A673 (cell line): ENCODE data around the gene IDUA. TPM values are rescaled to one million over a fixed set of nuclear protein-coding genes. Genes with fewer than 3 reads are reported as not detected.

Experiments used
- BruUV-seq: library from RNA; stranded (reverse); fragments of 400-500 nt; replicated peaks from 2 replicates; lab custom pipeline; 2021; lab: Mats Ljungman, UMichigan
- CTCF ChIA-PET: fragments of 300-600 bp; sonication (Branson Sonifier 250); formaldehyde crosslinking; loops from one replicate; lab custom pipeline; 2022; ENCODE audit warnings: antibody characterized with exemption; lab: Charles Lee
- POLR2A ChIA-PET: fragments of 300-600 bp; sonication (Branson Sonifier 250); formaldehyde crosslinking; loops from one replicate; lab custom pipeline; 2022; ENCODE audit warnings: antibody characterized with exemption; ENCODE audit not compliant: low non-redundant PET; lab: Charles Lee
- DNase-seq: peaks from one replicate; pipeline ENCODE4 v3.0.0-alpha.2; 2015; ENCODE audit warnings: low spot score
- H3K27ac ChIP-seq: fragments of 200-600 bp; sonication (generic); 2 replicates; pipeline ENCODE4 v1.5.1; 2016; ENCODE audit warnings: mixed run types, low read depth, mild to moderate bottlenecking, mixed read lengths, antibody characterized with exemption, low read length; ENCODE audit not compliant: poor library complexity, severe bottlenecking
- H3K27me3 ChIP-seq: fragments of 200-600 bp; sonication (generic); replicated peaks from 2 replicates; pipeline ENCODE4 v1.6.1; 2017; ENCODE audit warnings: mixed run types, low read depth, mild to moderate bottlenecking, mixed read lengths, antibody characterized with exemption, low read length; ENCODE audit not compliant: insufficient read depth, poor library complexity
- H3K36me3 ChIP-seq: fragments of 200-600 bp; sonication (generic); 2 replicates; pipeline ENCODE4 v1.6.1; 2016; ENCODE audit warnings: mixed run types, mild to moderate bottlenecking, mixed read lengths, antibody characterized with exemption, low read length; ENCODE audit not compliant: insufficient read depth, poor library complexity, severe bottlenecking
- H3K4me1 ChIP-seq: fragments of 200-600 bp; sonication (generic); 2 replicates; pipeline ENCODE4 v1.6.1; 2017; ENCODE audit warnings: mixed run types, mild to moderate bottlenecking, mixed read lengths, antibody characterized with exemption, low read length; ENCODE audit not compliant: insufficient read depth, poor library complexity, severe bottlenecking
- H3K4me3 ChIP-seq: fragments of 200-600 bp; sonication (generic); 2 replicates; pipeline ENCODE4 v1.5.1; 2016; ENCODE audit warnings: low read depth, mixed run types, mild to moderate bottlenecking, mixed read lengths, low read length; ENCODE audit not compliant: poor library complexity, severe bottlenecking
- H3K9me3 ChIP-seq: fragments of 200-600 bp; sonication (generic); 2 replicates; pipeline ENCODE4 v1.6.1; 2016; ENCODE audit warnings: mixed run types, low read depth, mild to moderate bottlenecking, mixed read lengths, antibody characterized with exemption, low read length; ENCODE audit not compliant: poor library complexity, severe bottlenecking
- CTCF ChIP-seq: fragments of 300-800, 200-600 bp; sonication (generic); conservative IDR thresholded peaks from 2 replicates; pipeline ENCODE4 v1.5.1; 2017; ENCODE audit warnings: low read depth, mild to moderate bottlenecking, antibody characterized with exemption, low read length, moderate library complexity, mixed read lengths
- EZH2 ChIP-seq: fragments of 200-600 bp; sonication (generic); IDR thresholded peaks from 2 replicates; pipeline ENCODE4 v1.6.1; 2017; ENCODE audit warnings: borderline replicate concordance, low read depth, mild to moderate bottlenecking, mixed read lengths, antibody characterized with exemption, low read length; ENCODE audit not compliant: poor library complexity, severe bottlenecking
- intact Hi-C: fragments of 100-400 bp; cut with micrococcal nuclease; formaldehyde crosslinking; loops from one replicate; pipeline ENCODE4 v1.10.0; 2022; ENCODE audit not compliant: unreplicated experiment
- total RNA-seq: library from RNA; stranded (reverse); gene quantifications from 2 replicates; pipeline ENCODE4 v1.2.3, GENCODE V29; 2021

IDUA gene
- total RNA-seq, 1 experiment from 2014 or later: 12.3 TPM

- POLR2A ChIA-PET: interaction anchor here (0.5 kb wide), 1 partner anchor 178 kb away, joined by 7 read pairs; no protein-coding TSS in a partner anchor
- BruUV-seq: no TSS peak
- H3K9me3 ChIP-seq: no peaks in the 10 kb centered on the region
- peaks cover 6% of the 10 kb centered on the region for H3K36me3 ChIP-seq
- CTCF ChIA-PET: no interaction called here
- TF ChIP-seq CTCF: no peak
- no peak for TF ChIP-seq EZH2
- peaks cover 7% of the 10 kb centered on the region for H3K4me1 ChIP-seq
- H3K4me3 ChIP-seq: no peak overlapping the region
- DNase-seq: no peak
- intact Hi-C loops: no loop called here
- no peaks in the 10 kb centered on the region for H3K27me3 ChIP-seq
- no peak overlapping the region for H3K27ac ChIP-seq
Measured at GRCh38 chr4:1022051-1022738, 35.4 kb downstream of the IDUA start.

- Histone ChIP-seq H3K9me3 (no peaks in the 10 kb centered on the region), H3K27ac (no peak overlapping the region), H3K27me3 (no peaks in the 10 kb centered on the region), H3K4me3 (no peak overlapping the region), H3K4me1 (peaks cover 7% of the 10 kb centered on the region), H3K36me3 (peaks cover 6% of the 10 kb centered on the region)
- BruUV-seq: no TSS peak
- TF ChIP-seq CTCF (no peak), EZH2 (no peak)
- intact Hi-C loops: no loop called here
- DNase-seq: no peak
- CTCF ChIA-PET: no interaction called here
- POLR2A ChIA-PET: no interaction called here
Measured at GRCh38 chr4:1022739-1023066, 35.9 kb downstream of the IDUA start.

- no peak for DNase-seq
- no peak overlapping the region for H3K27ac ChIP-seq
- intact Hi-C loops: no loop called here
- peaks cover 6% of the 10 kb centered on the region for H3K36me3 ChIP-seq
- POLR2A ChIA-PET: no interaction called here
- H3K4me3 ChIP-seq: no peak overlapping the region
- peaks cover 7% of the 10 kb centered on the region for H3K4me1 ChIP-seq
- no peak for TF ChIP-seq EZH2
- TF ChIP-seq CTCF: no peak
- CTCF ChIA-PET: no interaction called here
- H3K9me3 ChIP-seq: no peaks in the 10 kb centered on the region
- no peaks in the 10 kb centered on the region for H3K27me3 ChIP-seq
- BruUV-seq: no TSS peak
Measured at GRCh38 chr4:1023075-1023640, 36.3 kb downstream of the IDUA start.
